ENCODE data around the gene TREML4. TPM values are rescaled to one million over a fixed set of nuclear protein-coding genes. Genes with fewer than 3 reads are reported as not detected.

Gene TREML4
- polyA plus RNA-seq, 1 donor (not counting 4 experiments of a cell fraction or from before 2014, with no cell fraction given), result not detected

DNA sequence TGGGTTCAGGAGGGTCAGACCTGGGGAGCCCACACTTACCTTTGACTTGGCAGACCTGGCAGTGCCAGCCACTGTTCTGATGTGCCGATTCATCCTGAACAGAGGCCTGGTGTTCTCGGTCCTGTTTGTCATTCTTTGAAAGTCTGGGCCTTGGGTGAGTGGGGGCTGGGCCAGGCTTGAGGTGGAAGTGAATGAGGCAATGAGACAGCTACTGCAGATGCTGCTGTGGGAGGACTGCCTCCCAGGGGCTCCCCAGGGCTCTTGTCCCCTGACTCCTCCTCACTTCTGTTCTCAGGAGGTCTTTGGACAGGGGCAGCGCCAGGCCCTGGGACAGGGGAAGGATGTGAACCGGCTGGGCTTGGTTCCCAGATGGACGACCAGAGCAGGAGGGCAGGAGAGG, 5.6 kb upstream of the TREML4 start:
- H4K20me1 ChIP-seq (ENCODE audit: control insufficient read depth, extremely low read depth, insufficient read depth, low read length), result no peaks in the 10 kb centered on the region
- no peaks in the 10 kb centered on the region for H3K36me3 ChIP-seq (ENCODE audit: control insufficient read depth in 2 of 2, extremely low read depth in 1 of 2, insufficient read depth in 2 of 2, low read length in 2 of 2)
- no peak for FAIRE-seq
- no peak for DNase-seq (ENCODE audit: low read depth, low spot score)
- H2AFZ ChIP-seq (ENCODE audit: control insufficient read depth, low read length), result no peak overlapping the region
- H3K9ac ChIP-seq (ENCODE audit: control insufficient read depth, extremely low read depth, insufficient read depth, low read length), result no peak overlapping the region
- dilution Hi-C loops (cut with MboI; ENCODE audit: extremely low pct_ligation_motif_present, low sequenced_read_pairs), result no loop called here
- H3K9me3 ChIP-seq (ENCODE audit: control insufficient read depth, low read depth, low read length), result no peaks in the 10 kb centered on the region
- no peak overlapping the region for H3K27ac ChIP-seq (ENCODE audit: control insufficient read depth, insufficient read depth, low read length)
- H3K4me1 ChIP-seq (ENCODE audit: control insufficient read depth, extremely low read depth, insufficient read depth, low read length), result no peaks in the 10 kb centered on the region
- no peak overlapping the region for H3K4me2 ChIP-seq (ENCODE audit: control insufficient read depth, extremely low read depth, insufficient read depth, low read depth, low read length)
- peaks cover 5% of the 10 kb centered on the region for H3K27me3 ChIP-seq (ENCODE audit: control insufficient read depth, extremely low read depth, insufficient read depth, low read length)
- no peaks in the 10 kb centered on the region for H3K9me1 ChIP-seq (ENCODE audit: control insufficient read depth, extremely low read depth, insufficient read depth, low read length)
- TF ChIP-seq EZH2 (IDR thresholded peaks at IDR 0.05; ENCODE audit: low read length), result no peak
- TF ChIP-seq, protein P1, sequence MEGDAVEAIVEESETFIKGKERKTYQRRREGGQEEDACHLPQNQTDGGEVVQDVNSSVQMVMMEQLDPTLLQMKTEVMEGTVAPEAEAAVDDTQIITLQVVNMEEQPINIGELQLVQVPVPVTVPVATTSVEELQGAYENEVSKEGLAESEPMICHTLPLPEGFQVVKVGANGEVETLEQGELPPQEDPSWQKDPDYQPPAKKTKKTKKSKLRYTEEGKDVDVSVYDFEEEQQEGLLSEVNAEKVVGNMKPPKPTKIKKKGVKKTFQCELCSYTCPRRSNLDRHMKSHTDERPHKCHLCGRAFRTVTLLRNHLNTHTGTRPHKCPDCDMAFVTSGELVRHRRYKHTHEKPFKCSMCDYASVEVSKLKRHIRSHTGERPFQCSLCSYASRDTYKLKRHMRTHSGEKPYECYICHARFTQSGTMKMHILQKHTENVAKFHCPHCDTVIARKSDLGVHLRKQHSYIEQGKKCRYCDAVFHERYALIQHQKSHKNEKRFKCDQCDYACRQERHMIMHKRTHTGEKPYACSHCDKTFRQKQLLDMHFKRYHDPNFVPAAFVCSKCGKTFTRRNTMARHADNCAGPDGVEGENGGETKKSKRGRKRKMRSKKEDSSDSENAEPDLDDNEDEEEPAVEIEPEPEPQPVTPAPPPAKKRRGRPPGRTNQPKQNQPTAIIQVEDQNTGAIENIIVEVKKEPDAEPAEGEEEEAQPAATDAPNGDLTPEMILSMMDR (optimal IDR thresholded peaks at IDR 0.05 in 1 of 3, IDR thresholded peaks at IDR 0.05 in 1 of 3, conservative IDR thresholded peaks at IDR 0.05 in 1 of 3; ENCODE audit: extremely low read depth in 1 of 3, insufficient read depth in 2 of 3, low read length in 3 of 3), result no peak
- H3K4me3 ChIP-seq (ENCODE audit: control insufficient read depth in 2 of 3, extremely low read depth in 1 of 3, insufficient read depth in 2 of 3, low read depth in 1 of 3, low read length in 3 of 3), result no peak overlapping the region
- no peaks in the 10 kb centered on the region for H3K79me2 ChIP-seq (ENCODE audit: control insufficient read depth, insufficient read depth, low read length)

DNA sequence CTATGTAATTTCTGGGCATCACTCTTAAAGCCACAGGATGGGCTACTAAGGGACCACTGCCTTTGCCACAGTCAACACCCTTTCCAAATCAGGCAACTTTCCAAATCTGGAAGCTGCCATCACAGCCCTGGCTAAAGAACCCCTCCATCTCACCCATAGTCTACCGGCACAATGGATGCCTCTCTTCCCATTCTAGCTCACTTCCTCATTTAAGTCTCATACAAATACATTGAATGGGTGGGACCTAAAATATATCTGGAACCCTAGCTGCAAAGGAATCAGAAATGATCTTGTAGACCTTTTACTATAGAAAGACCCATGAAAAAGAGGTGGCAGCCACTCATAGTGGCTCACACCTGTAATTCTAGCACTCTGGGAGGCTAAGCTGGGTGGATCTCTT, 3.3 kb upstream of the TREML4 start:
- Histone ChIP-seq H3K9ac (ENCODE audit: control insufficient read depth, extremely low read depth, insufficient read depth, low read length) (no peak overlapping the region), H3K9me1 (ENCODE audit: control insufficient read depth, extremely low read depth, insufficient read depth, low read length) (no peaks in the 10 kb centered on the region), H3K27me3 (ENCODE audit: control insufficient read depth, extremely low read depth, insufficient read depth, low read length) (peaks cover 5% of the 10 kb centered on the region), H3K4me2 (ENCODE audit: control insufficient read depth, extremely low read depth, insufficient read depth, low read depth, low read length) (no peak overlapping the region), H3K27ac (ENCODE audit: control insufficient read depth, insufficient read depth, low read length) (no peak overlapping the region), H2AFZ (ENCODE audit: control insufficient read depth, low read length) (no peak overlapping the region), H3K4me3 (ENCODE audit: control insufficient read depth in 2 of 3, extremely low read depth in 1 of 3, insufficient read depth in 2 of 3, low read depth in 1 of 3, low read length in 3 of 3) (no peak overlapping the region), H3K4me1 (ENCODE audit: control insufficient read depth, extremely low read depth, insufficient read depth, low read length) (no peaks in the 10 kb centered on the region), H4K20me1 (ENCODE audit: control insufficient read depth, extremely low read depth, insufficient read depth, low read length) (no peaks in the 10 kb centered on the region), H3K79me2 (ENCODE audit: control insufficient read depth, insufficient read depth, low read length) (no peaks in the 10 kb centered on the region), H3K9me3 (ENCODE audit: control insufficient read depth, low read depth, low read length) (no peaks in the 10 kb centered on the region), H3K36me3 (ENCODE audit: control insufficient read depth in 2 of 2, extremely low read depth in 1 of 2, insufficient read depth in 2 of 2, low read length in 2 of 2) (no peaks in the 10 kb centered on the region)
- TF ChIP-seq EZH2 (IDR thresholded peaks at IDR 0.05; ENCODE audit: low read length), result no peak
- TF ChIP-seq, protein P1 (optimal IDR thresholded peaks at IDR 0.05 in 1 of 3, IDR thresholded peaks at IDR 0.05 in 1 of 3, conservative IDR thresholded peaks at IDR 0.05 in 1 of 3; ENCODE audit: extremely low read depth in 1 of 3, insufficient read depth in 2 of 3, low read length in 3 of 3), result no peak
- dilution Hi-C loops (cut with MboI; ENCODE audit: extremely low pct_ligation_motif_present, low sequenced_read_pairs), result no loop called here
- FAIRE-seq, result no peak
- DNase-seq (ENCODE audit: low read depth, low spot score), result no peak

Data from keratinocyte (primary cell).